ENCODE measurements around the gene MLC1. TPM values are rescaled to one million over a fixed set of nuclear protein-coding genes. Genes with fewer than 3 reads are reported as not detected.

The MLC1 gene
- total and polyA plus RNA-seq, 10 of the 15 experiments (the other 5 are each of a cell fraction or from before 2014, with no cell fraction given), result 0.03 to 0.15 (median 0.07) TPM; not detected in 7

- Histone ChIP-seq H2AFZ (ENCODE audit: control insufficient read depth, low read depth, low read length) (no peak overlapping the region), H3K9ac (ENCODE audit: control insufficient read depth, insufficient read depth, low read length) (no peak overlapping the region), H4K20me1 (ENCODE audit: control insufficient read depth, insufficient read depth) (no peaks in the 10 kb centered on the region), H3K4me2 (ENCODE audit: control insufficient read depth, insufficient read depth) (no peak overlapping the region), H3K36me3 (ENCODE audit: control insufficient read depth in 2 of 2, insufficient read depth in 2 of 2, low read length in 1 of 2) (no peaks in the 10 kb centered on the region), H3K27me3 (replicated peaks in 1 of 2; ENCODE audit: control insufficient read depth in 2 of 2, insufficient read depth in 2 of 2, low read length in 1 of 2) (no peaks in the 10 kb centered on the region; a peak in 1 of 4 replicates), H3K4me3 (no peak overlapping the region), H3K4me1 (ENCODE audit: control insufficient read depth, insufficient read depth, low read length) (no peaks in the 10 kb centered on the region), H3K27ac (ENCODE audit: control insufficient read depth, insufficient read depth) (no peak overlapping the region), H3K79me2 (ENCODE audit: control insufficient read depth, insufficient read depth, low read length) (no peaks in the 10 kb centered on the region), H3K9me3 (replicated peaks; ENCODE audit: control insufficient read depth, insufficient read depth, low read length) (no peaks in the 10 kb centered on the region; the same call in 2 of the 3 replicates)
- in situ Hi-C loops (cut with MboI), result loop anchor here (25.0 kb wide), 1 partner anchor 704 kb away; no protein-coding TSS in a partner anchor
- SMC1A ChIA-PET (ENCODE audit: uncharacterized antibody, unreplicated experiment), result no interaction called here
- FAIRE-seq (no peak), DNase-seq (ENCODE audit: low read depth, low spot score) (no peak), ATAC-seq (no peak)
- BruUV-seq (replicated peaks), result no TSS peak
- RAD21 ChIA-PET (ENCODE audit: unreplicated experiment), result no interaction called here
- intact Hi-C loops (cut with micrococcal nuclease; ENCODE audit: unreplicated experiment), result no loop called here
- POLR2A ChIA-PET, result no interaction called here
- 38% methylated on average over 17 of the region's 17 CpGs for WGBS (ENCODE audit: insufficient coverage, insufficient replicate concordance, low lambda C conversion rate, missing lambda C conversion rate)
- CTCF ChIA-PET, result no interaction called here
- TF ChIP-seq JUND (IDR thresholded peaks at IDR 0.05; ENCODE audit: low read depth, low read length) (no peak), CBFB (IDR thresholded peaks at IDR 0.05; ENCODE audit: low read depth) (no peak), NR2C1 (IDR thresholded peaks at IDR 0.05) (no peak), CHD2 (IDR thresholded peaks at IDR 0.05; ENCODE audit: borderline replicate concordance, low read depth, low read length) (no peak), SRF (IDR thresholded peaks at IDR 0.05; ENCODE audit: low read depth in 2 of 2, low read length in 2 of 2) (no peak), RAD21 (IDR thresholded peaks at IDR 0.05; ENCODE audit: insufficient read depth, low read depth, low read length) (no peak), CREB1 (IDR thresholded peaks at IDR 0.05; ENCODE audit: low read depth) (no peak), ZNF274 (IDR thresholded peaks at IDR 0.05; ENCODE audit: insufficient read depth, insufficient read length) (no peak), TARDBP (IDR thresholded peaks at IDR 0.05; ENCODE audit: borderline replicate concordance) (no peak), POU2F2 (IDR thresholded peaks at IDR 0.05; ENCODE audit: borderline replicate concordance, low read depth, low read length) (no peak), BRCA1 (IDR thresholded peaks at IDR 0.05; ENCODE audit: low read depth, low read length) (no peak), SUPT20H (IDR thresholded peaks at IDR 0.05; ENCODE audit: borderline replicate concordance, control insufficient read depth, low read depth, low read length) (no peak), JUNB (IDR thresholded peaks at IDR 0.05) (no peak)
- TF ChIP-seq, protein P1, sequence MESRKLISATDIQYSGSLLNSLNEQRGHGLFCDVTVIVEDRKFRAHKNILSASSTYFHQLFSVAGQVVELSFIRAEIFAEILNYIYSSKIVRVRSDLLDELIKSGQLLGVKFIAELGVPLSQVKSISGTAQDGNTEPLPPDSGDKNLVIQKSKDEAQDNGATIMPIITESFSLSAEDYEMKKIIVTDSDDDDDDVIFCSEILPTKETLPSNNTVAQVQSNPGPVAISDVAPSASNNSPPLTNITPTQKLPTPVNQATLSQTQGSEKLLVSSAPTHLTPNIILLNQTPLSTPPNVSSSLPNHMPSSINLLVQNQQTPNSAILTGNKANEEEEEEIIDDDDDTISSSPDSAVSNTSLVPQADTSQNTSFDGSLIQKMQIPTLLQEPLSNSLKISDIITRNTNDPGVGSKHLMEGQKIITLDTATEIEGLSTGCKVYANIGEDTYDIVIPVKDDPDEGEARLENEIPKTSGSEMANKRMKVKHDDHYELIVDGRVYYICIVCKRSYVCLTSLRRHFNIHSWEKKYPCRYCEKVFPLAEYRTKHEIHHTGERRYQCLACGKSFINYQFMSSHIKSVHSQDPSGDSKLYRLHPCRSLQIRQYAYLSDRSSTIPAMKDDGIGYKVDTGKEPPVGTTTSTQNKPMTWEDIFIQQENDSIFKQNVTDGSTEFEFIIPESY (IDR thresholded peaks at IDR 0.05), result no peak
- TF ChIP-seq, protein P2, sequence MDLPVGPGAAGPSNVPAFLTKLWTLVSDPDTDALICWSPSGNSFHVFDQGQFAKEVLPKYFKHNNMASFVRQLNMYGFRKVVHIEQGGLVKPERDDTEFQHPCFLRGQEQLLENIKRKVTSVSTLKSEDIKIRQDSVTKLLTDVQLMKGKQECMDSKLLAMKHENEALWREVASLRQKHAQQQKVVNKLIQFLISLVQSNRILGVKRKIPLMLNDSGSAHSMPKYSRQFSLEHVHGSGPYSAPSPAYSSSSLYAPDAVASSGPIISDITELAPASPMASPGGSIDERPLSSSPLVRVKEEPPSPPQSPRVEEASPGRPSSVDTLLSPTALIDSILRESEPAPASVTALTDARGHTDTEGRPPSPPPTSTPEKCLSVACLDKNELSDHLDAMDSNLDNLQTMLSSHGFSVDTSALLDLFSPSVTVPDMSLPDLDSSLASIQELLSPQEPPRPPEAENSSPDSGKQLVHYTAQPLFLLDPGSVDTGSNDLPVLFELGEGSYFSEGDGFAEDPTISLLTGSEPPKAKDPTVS (IDR thresholded peaks at IDR 0.05; ENCODE audit: low read depth, low read length), result no peak
- TF ChIP-seq, protein P3, sequence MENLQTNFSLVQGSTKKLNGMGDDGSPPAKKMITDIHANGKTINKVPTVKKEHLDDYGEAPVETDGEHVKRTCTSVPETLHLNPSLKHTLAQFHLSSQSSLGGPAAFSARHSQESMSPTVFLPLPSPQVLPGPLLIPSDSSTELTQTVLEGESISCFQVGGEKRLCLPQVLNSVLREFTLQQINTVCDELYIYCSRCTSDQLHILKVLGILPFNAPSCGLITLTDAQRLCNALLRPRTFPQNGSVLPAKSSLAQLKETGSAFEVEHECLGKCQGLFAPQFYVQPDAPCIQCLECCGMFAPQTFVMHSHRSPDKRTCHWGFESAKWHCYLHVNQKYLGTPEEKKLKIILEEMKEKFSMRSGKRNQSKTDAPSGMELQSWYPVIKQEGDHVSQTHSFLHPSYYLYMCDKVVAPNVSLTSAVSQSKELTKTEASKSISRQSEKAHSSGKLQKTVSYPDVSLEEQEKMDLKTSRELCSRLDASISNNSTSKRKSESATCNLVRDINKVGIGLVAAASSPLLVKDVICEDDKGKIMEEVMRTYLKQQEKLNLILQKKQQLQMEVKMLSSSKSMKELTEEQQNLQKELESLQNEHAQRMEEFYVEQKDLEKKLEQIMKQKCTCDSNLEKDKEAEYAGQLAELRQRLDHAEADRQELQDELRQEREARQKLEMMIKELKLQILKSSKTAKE (IDR thresholded peaks at IDR 0.05; ENCODE audit: low read depth, poor library complexity, severe bottlenecking), result no peak
Observed at GRCh38 chr22:50041361-50042065, 43.7 kb downstream of the MLC1 start.

Data from GM12878 (cell line).